ENCODE results near the gene ADD3. TPM values are rescaled to one million over a fixed set of nuclear protein-coding genes. Genes with fewer than 3 reads are reported as not detected.

ADD3 gene
- total and polyA plus RNA-seq, 9 donors = 65.3 to 110 (median 81.0) TPM

DNA sequence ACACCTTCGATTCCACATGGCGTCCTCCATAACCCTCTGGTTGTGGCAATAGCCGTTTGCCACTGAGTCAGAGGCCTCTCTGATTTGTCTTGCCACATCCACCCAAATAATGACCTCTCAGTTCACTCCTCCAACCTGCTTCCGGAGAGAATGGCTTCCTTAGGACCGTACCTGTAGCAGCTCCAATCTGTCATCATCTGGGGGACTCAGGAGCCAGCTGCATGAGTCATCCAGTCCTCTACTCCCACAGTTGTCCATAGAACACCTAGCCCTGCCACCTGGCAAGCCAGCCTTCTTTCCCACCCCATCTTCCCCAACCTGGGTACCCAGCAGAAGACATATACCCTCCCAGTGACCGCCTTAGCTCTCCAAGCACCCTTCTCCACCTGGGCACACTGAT is 135.2 kb downstream of the ADD3 start:
- intact Hi-C loops (cut with DNase I) = loop anchor here in 3 of 4 donors (5.0 to 10.0 kb wide), 3 partner anchors 62 to 402 kb away; partner anchors contain the start of gene MXI1 (in 1 of the 3)
- Histone ChIP-seq H3K4me1 (ENCODE audit: insufficient read depth) (peaks cover 2% of the 10 kb centered on the region), H3K27me3 (no peaks in the 10 kb centered on the region), H3K9me3 (no peaks in the 10 kb centered on the region), H3K36me3 (no peaks in the 10 kb centered on the region), H3K4me3 (no peak overlapping the region), H3K27ac (no peak overlapping the region)
- DNase-seq = no peak
- no peak for TF ChIP-seq EP300 (IDR thresholded peaks at IDR 0.05)
- TF ChIP-seq, protein P1, sequence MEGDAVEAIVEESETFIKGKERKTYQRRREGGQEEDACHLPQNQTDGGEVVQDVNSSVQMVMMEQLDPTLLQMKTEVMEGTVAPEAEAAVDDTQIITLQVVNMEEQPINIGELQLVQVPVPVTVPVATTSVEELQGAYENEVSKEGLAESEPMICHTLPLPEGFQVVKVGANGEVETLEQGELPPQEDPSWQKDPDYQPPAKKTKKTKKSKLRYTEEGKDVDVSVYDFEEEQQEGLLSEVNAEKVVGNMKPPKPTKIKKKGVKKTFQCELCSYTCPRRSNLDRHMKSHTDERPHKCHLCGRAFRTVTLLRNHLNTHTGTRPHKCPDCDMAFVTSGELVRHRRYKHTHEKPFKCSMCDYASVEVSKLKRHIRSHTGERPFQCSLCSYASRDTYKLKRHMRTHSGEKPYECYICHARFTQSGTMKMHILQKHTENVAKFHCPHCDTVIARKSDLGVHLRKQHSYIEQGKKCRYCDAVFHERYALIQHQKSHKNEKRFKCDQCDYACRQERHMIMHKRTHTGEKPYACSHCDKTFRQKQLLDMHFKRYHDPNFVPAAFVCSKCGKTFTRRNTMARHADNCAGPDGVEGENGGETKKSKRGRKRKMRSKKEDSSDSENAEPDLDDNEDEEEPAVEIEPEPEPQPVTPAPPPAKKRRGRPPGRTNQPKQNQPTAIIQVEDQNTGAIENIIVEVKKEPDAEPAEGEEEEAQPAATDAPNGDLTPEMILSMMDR (IDR thresholded peaks at IDR 0.05) = no peak
- no peak for TF ChIP-seq POLR2A (IDR thresholded peaks at IDR 0.05)
- 74 to 82% (median 81%) methylated on average over 6 of the region's 6 CpGs for WGBS, 3 donors

DNA sequence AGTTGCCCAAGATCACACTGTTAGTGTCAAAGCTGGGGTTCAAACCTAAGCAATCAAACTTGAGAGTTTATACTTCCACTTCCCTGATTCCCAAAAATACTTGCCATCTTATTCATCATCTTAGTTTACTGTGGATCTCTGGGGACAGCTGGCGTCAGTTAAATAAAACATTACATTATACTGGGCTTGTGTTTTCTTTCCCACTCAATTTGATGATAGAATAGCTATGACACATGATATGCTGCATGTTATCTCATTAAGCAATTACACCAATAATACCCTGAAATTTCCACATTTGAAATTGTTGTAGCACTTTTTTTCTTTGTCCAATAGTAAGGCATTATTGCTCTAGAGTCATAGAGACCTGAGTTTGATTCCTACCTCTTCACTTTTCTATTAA is 136.7 kb downstream of the ADD3 start:
- 71 to 97% (median 86%) methylated on average over 1 of the region's 1 CpG for WGBS, 3 donors
- H3K27me3 ChIP-seq = no peaks in the 10 kb centered on the region
- TF ChIP-seq EP300 (IDR thresholded peaks at IDR 0.05) (no peak), POLR2A (IDR thresholded peaks at IDR 0.05) (no peak)
- TF ChIP-seq, protein P1 (IDR thresholded peaks at IDR 0.05) = no peak
- H3K4me1 ChIP-seq (ENCODE audit: insufficient read depth) = peaks cover 2% of the 10 kb centered on the region
- no peaks in the 10 kb centered on the region for H3K9me3 ChIP-seq
- H3K4me3 ChIP-seq = no peak overlapping the region
- no peak overlapping the region for H3K27ac ChIP-seq
- H3K36me3 ChIP-seq = no peaks in the 10 kb centered on the region
- intact Hi-C loops (cut with DNase I) = loop anchor here in 3 of 4 donors (5.0 to 10.0 kb wide), 3 partner anchors 60 to 400 kb away; partner anchors contain the start of gene MXI1 (in 1 of the 3)
- DNase-seq = no peak

DNA sequence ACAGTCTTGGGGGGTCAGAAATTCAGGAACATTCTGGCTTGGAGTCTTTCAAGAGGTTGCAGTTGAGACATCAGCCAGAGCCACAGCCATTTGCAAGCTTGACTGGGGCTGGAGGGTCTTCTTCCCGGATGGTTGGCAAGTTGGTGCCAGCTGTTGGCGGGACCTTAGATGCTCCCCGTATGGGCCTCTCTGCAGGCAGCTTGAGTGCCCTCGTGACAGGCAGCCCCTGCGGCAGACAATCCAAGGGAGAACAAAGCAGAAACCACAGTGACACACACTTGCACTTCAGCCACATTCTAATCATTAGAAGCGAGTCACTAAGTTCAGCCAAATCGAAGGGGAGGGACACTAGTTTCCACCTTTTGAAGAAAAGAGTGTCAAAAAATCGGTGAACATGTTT is 140.2 kb downstream of the ADD3 start:
- intact Hi-C loops (cut with DNase I) = loop anchor here in 2 of 4 donors (10.0 kb wide), 2 partner anchors 57 to 397 kb away; partner anchors contain the start of gene MXI1 (in 1 of the 2)
- no peaks in the 10 kb centered on the region for H3K9me3 ChIP-seq
- 74 to 80% (median 75%) methylated on average over 8 of the region's 8 CpGs for whole genome bisulfite sequencing, 3 donors

DNA sequence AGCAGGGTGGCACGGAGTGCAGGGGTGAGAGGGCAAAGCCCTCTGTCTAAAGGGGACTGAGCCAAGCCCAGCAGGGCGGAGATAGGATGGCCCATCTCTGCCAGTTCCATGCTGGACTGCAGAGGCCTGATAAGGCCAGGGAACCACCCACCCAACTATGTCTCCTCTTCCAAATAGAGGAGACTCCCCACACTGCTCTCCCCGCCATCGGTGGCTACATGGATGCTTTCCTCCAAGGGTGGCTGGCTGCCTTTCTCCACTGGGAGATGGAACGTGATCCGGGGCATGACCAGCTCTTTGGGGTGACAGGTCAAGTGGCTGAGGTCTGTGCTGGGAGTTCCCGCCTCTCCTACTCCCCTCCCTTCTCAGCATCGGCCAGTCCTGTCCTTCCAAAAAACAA is 141.5 kb downstream of the ADD3 start:
- Histone ChIP-seq H3K27me3 (no peaks in the 10 kb centered on the region), H3K36me3 (no peaks in the 10 kb centered on the region), H3K9me3 (no peaks in the 10 kb centered on the region), H3K4me3 (no peak overlapping the region), H3K4me1 (ENCODE audit: insufficient read depth) (no peaks in the 10 kb centered on the region), H3K27ac (no peak overlapping the region)
- TF ChIP-seq EP300 (IDR thresholded peaks at IDR 0.05) (no peak), POLR2A (IDR thresholded peaks at IDR 0.05) (no peak)
- TF ChIP-seq, protein P1 (IDR thresholded peaks at IDR 0.05) = no peak
- intact Hi-C loops (cut with DNase I) = loop anchor here in 2 of 4 donors (10.0 kb wide), 2 partner anchors 56 to 396 kb away; partner anchors contain the start of gene MXI1 (in 1 of the 2)
- WGBS, 3 donors = 73 to 82% (median 81%) methylated on average over 8 of the region's 8 CpGs
- DNase-seq = no peak

More for the DNA sequence above, 140.2 kb downstream of the ADD3 start:
- Histone ChIP-seq H3K4me1 (ENCODE audit: insufficient read depth) (no peaks in the 10 kb centered on the region), H3K27ac (no peak overlapping the region), H3K4me3 (no peak overlapping the region), H3K36me3 (no peaks in the 10 kb centered on the region), H3K27me3 (no peaks in the 10 kb centered on the region)
- no peak for DNase-seq
- TF ChIP-seq, protein P1 (IDR thresholded peaks at IDR 0.05) = no peak
- TF ChIP-seq POLR2A (IDR thresholded peaks at IDR 0.05) = no peak
- TF ChIP-seq EP300 (IDR thresholded peaks at IDR 0.05) = no peak

All from ovary (tissue), 9 donors.